Daoy (cell line): ENCODE data around the gene ADAMTS3. TPM values are rescaled to one million over a fixed set of nuclear protein-coding genes. Genes with fewer than 3 reads are reported as not detected.

Experiments used
- DNase-seq: peaks from one replicate; pipeline ENCODE4 v3.0.0-alpha.2; 2015; ENCODE audit warnings: low read depth
- total RNA-seq: library from RNA; depleted of rRNA; stranded (reverse); fragments of >200 nt; shearing (Covaris generic); gene quantifications from 2 replicates; pipeline ENCODE4 v1.2.3, GENCODE V29; 2014

ADAMTS3 gene
- total RNA-seq, 1 experiment from 2014 or later: 0.57 TPM

DNA sequence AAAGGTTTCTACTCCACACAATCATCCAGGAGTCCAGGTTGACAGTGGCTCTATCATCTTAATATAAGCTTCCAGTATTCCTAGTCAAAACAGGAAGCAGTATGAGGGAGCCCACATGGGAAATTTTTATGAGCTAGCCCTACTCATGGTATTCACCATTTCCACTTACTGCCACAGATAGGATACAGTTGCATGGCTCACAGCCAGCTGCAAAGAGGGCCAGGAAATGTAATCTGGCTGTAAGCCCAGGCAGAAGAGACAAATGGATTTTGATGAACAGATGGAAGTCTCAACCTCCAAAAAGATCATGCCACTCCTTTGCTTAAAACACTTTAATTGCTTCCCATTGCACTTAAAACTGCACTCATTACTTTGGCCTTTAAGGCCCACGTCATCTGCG, 150.6 kb downstream of the ADAMTS3 start:
- peak; percentile 69 for DNase-seq

DNA sequence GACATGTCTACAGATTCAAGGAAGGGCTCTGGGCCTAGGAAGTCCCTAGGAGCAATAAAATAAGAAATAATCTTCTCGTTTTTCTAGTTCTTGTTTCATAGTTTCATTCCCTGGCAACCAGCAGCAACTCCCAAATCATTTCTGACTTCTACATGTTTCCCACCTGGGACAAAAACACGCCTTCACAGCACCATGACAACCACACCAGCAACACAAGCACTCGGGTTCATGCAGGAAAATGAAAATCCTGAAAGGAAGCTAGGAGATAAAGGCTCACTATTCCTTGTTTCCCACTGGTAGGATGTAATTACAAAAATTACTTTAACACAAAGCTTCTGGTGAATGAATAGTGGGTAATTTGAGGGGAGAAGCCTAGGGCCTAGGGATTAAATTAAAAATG, 158.9 kb downstream of the ADAMTS3 start:
- no peak for DNase-seq

DNA sequence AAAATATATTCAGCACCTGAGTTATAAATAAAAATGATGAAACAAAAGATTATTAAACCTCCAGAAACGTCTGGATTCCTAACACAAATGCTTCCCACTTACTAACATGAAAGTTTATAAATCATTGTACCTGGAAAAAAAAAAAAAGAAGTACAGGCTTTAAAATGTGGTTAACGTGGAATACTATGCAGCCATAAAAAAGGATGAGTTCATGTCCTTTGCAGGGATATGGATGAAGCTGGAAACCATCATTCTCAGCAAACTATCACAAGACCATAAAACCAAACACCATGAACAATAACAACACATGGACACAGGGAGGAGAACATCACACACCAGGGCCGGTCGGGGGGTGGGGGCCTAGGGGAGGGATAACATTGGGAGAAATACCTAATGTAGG, 160.5 kb downstream of the ADAMTS3 start:
- DNase-seq: no peak

DNA sequence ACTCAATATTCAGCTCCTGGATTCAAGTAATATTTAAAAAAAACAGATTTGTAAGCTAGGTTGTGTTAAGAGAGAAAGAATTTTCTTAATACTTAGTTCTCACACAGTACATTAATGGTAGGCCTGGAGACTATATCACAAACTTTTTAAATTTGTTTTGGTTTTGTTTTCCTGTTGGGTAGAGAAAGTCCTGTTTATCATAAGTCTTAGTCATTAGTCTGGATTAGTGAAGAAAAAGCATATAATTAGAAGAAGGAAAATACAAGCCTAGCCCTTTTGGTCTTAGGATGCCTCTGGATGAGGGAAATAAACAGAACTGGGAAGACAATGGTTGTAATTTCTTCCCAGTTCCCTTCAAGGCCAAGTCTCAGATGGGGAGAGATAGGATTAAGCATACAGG, 163.6 kb downstream of the ADAMTS3 start:
- no peak for DNase-seq

DNA sequence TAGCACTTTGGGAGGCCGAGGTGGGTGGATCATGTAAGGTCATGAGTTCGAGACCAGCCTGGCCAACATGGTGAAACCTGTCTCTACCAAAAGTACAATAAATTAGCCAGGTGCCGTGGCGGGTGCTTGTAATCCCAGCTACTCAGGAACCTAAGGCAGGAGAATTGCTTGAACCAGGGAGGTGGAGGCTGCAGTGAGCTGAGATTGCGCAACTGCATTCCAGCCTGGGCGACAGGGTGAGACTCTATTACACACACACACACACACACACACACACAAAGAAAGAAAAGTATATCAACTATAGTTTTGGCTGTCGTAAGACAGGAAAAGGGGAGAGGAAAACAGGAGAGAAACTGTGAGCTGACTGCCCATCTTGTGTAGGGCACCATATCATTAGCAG, 171.7 kb downstream of the ADAMTS3 start:
- no peak for DNase-seq

DNA sequence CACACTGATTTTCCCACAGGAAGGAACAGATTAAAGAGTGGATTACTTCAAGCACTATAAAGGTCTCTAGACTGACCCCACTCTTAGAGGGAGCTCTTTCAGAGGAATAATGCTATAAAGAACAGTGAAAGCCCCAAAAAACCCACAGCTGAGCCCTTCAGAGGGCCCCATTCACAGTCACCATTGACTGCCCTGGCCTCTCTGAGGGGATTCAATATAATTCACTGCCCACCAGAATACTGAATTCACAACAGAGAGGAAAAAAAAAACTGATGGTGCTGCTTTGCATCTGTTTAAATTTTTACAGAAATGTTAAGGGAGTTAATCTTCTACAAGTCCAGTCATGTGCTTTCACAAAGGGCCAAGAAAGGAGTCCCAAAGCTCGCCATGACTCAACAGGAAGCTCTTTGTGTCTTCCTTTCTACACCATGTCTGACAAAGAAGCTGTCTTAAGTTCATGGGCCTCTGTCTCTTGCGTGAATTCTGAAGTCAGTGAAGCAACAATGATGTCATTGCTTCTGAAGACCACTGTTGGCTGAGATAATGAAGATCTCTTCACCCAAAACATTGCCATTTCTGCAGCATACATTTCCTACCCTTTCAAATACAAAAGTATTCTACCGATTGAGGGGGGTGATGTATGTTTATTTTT, 174.9 kb downstream of the ADAMTS3 start:
- no peak for DNase-seq

DNA sequence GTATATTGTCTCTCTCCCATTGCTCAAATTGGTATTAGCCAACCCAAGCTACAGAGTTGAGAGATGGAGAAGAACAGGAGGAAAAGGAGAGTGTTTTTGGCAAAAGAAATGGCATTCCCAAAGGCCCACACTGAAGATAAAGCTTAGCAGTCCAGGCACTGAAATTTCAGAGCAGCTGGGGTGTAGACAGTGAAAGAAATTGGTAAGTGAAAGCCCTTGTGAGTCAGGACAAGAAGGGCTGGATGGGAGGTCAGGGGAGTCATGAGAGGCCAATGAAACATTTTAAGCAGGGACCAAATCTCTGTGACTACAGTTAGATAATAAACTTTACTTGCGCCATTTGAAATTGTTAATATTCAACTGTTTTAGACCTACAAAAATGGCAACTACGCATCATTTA, 177.7 kb downstream of the ADAMTS3 start:
- no peak for DNase-seq

DNA sequence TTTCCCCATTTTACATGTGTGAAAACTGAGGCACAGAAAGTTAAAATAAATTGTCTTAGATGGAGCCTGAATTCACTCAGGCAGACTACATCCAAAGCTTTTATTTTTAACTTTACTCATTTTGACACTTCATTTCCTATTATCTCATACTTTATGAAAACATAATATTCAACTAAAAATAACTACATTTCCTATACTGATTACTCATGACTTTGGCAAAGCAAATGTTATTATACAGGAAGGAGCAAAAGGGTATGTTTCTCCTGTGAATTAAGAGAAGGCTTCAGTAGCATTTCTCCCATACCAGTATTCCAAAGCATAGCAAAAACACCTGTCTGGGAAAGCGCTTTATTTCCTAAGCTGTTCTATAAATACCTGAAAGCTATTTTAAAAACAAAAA, 178.6 kb downstream of the ADAMTS3 start:
- no peak for DNase-seq

DNA sequence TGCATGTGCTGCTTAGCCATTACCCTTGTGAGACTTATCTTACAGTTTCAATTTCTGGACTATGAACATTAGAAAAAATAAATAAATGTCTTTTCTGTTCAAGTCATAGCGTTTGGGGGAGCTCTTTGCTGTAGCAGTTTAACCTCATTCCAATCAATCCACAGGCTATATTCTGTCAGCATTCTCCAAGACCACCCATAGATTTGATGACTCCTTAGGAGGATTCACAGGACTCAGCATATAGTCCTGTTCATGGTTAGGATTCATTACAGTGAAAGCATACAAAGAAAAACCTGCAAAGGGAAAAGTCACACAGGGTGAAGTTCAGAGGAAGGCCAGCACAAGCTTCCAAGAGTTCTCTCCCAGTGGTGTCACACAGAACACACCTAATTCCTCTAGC, 180.5 kb downstream of the ADAMTS3 start:
- DNase-seq: no peak

DNA sequence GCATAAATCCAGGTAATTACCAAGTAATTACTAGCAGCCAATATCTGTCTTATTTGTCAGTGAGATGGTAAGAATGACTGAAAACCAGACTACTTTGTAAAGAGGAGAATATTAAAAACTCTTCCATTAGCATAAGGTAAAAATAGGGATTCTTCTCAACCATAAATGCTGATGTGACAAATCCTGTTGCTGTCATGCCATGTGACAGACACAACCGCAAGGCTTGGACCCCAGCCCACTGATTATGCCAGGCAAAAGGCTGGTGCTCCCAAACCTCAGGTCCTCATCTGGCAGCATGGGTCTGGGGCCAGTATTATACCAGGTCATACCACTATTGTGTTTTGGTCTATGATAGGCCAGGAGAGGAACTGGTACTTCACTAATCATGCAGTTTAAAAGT, 181.1 kb downstream of the ADAMTS3 start:
- DNase-seq: no peak

DNA sequence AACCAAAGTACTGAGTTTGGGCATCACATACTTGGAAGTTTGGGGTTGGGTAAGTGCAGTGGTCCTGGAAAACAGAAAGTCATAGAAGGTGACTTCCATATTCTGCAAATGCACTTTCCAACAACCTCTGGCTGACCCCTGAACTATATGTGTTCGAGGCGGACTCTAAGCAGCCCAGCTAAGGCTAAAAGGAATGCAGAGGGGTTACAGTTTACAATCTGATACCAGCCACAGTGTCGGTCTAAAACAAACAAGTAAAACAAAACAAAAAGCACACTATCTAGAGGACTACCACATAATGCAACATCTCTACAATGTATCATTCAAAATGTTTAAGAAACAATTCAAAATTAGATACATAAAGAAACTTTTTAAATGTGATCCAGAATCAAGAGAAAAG, 185.6 kb downstream of the ADAMTS3 start:
- peak; percentile 1 for DNase-seq

DNA sequence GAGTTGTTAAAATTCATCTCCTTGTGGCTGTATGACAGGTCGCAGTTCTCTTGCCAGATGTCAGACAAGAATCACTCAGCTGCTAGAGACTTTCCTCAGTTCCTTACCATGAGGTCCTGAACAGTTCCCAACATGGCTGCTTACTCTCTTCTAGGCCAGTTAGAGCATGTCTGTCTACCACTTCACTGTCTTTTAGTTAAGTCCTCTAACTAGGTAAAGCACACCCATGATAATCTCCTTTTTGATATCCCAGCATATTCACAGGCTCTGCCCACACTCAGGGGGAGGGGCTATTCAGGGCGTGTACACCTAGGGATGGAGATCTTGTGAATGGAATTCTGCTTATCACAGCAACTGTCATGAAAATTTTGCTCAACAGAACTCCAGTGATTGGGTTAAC, 190.1 kb downstream of the ADAMTS3 start:
- no peak for DNase-seq

DNA sequence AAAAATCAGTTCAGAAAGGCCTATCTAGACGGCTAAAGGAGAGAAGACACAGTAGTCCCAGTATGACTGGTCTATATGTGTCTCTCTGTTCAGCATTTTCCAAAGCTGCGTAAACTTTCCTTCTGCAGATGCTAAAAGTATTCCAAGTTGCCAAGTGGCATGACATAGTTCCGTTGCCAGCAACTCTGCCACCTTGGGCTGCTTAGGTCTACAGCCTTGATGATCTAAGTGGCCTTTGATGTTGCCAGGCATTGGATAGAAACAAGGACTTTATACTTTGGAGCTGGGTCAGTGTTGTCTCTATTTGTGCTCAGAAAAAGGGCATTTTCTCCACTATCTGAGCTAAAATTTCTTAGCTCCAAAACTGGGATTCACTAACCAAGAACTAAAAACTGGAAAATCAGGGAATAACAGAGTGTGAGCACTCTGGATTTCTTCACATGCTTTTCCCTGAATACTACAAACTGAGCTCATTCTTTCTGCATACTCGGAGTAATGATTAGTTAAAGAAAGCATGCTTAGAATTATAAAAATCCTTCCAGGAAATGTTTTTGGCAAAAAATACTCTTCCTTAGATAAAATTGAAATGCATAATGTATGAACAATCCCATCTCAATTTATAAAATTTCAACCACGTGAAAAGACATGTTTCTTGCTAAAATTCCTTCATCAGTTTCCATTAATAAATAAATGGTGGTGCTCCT, 191.4 kb downstream of the ADAMTS3 start:
- no peak for DNase-seq

DNA sequence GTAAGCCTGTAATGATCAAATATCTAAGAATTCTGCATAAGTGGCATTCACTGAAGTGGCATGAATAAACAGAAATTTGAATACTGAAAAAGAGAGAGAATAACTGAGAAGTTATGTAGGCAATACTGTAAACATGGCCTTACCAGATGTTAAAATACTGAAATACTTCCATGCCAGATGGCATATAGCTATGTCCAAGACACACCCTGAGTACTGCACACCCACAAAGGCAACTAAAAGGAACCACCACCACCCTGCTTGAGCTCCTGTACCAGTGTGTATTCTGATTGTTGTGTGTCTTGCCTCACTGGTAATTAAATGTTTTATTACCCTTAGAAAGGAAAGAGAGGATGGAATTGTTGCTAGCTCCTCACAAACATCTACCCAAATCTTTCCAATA, 192.1 kb downstream of the ADAMTS3 start:
- no peak for DNase-seq

DNA sequence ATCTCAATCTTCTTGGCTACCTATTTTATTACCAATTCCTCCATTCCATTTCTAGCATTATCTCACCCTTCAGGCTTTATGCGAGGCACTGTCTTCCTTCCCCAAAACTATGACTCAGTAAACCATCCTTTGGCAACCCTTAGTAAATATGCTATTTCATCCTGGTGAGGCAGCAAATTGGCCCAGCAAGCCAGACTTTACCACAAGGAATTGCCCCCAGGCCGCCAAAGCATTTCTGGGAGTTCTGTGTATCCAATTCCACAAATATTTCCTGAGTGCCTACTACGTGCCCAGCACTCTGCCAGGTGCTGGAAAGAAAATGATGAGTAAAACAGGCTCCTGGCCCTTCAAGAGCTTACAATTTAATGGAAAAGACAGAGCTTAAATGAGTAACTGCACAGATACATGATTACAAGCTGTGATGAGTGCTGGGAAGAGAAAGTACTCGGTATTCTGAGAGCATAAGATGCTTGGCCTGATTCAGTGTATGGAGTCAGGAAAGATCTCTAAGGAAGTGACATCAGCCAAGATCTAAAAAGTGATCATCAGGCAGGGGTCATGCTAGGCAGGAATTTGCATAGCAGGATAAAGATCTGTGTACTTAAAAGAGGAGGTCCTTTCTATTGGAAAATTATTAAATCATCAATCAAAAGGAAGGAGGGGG, 193.8 kb downstream of the ADAMTS3 start:
- DNase-seq: peak; percentile 41

DNA sequence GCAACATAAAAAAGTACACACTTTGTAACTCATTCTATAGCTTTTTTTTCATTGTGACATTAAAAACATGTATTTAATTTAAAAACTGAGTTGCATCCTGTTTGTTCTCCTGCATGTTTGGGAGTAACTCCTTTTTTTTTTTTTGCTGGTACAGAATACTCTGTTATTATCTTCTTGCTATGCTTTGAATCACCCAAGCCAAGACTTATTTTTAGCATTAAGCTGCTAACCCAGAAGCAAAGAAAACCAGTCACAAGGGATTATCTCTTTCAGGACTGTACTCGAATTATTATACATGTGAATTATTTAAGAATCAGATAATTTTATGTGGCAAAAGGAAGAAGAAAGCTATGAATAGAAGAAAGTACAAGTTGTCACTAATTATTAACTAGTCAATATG, 194.9 kb downstream of the ADAMTS3 start:
- no peak for DNase-seq

DNA sequence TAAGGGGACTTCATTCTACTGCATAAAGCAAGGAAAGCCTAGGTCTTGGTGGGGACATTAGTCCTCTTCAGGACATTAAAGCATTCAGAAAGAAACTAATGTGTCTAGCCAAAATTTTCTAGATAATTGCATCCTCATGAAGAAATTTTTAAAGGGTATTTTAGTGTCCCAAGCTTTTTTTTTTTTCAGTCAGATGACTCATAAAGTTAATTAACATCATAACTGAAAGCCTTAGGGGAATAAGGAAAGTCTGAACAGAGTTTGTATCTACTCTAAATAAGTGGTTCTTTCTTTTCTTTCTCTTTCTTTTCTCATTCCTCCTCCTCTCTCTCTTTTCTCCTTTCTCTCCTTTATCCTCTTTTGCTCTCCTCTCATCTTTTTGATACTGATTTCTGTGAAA, 202.4 kb downstream of the ADAMTS3 start:
- no peak for DNase-seq

DNA sequence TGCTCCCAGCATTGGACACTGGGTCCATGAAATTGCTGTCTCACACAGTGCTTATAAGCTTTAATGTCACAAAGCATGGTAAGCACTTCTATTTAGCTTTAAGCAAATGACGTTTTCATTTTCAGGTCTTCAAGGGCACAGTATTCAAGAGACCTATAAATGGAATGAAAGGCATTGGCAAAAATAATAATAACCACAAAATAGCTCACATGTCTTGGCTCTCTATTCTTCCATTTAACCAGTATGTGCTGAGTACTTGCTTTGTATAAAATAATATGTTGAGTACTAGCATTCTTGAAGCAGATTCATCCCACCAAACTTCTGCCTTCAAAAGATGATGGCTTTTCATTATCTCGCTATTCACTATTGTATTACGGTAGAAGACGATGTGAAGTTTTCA, 203.0 kb downstream of the ADAMTS3 start:
- no peak for DNase-seq

DNA sequence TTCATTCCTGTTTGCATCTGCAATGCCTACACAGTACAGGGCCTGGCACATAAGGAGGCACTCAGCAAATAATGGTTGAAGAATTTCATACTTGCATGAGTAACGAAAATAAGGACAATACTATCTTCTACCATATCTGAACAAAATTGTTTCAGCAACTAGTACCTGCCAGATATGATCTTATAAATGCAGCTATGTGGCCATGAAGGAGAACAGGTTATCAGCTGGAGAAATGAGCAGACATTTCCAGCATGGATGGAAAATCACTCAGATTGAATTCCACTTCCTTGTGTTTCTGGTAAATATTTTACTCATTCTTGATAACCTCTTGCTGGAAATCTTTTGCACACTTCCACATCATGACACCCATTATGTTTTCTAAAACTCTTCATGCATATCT, 204.0 kb downstream of the ADAMTS3 start:
- no peak for DNase-seq

DNA sequence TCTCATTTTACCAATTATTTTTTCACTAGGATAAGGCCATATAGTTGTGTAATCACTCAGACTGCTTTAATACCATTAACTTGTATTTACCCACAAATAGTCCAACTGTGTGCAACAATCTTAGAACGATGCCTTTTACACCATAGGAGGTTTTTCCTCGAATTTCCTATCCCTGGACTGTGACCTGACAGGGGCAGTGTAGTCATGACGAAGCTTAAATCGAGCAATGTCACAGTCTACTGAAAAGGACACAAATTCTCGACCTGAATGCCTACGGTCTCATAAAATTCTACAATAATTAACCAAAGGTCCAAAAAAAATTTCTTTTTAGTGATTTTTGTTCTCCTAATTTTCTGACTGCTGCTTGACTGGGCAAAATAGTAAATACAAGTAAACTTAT, 208.9 kb downstream of the ADAMTS3 start:
- DNase-seq: no peak

DNA sequence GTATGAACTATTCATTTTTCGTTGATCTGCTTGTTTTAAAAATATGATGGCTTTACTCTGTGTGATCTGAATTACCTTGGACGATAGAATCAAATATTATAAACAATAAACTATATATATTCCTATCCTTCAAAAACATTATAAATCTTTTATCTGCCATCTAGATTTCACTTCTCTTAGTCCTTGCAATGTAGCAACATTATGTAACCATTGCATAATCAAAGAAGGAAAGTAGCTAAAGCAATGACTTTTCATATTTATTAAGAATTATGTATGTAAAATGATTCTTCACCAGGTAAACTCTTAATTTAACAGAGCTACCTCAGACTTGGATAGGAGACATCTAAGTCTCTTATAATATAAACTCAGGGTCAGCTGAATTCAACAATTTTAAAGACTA, 210.5 kb downstream of the ADAMTS3 start:
- no peak for DNase-seq

DNA sequence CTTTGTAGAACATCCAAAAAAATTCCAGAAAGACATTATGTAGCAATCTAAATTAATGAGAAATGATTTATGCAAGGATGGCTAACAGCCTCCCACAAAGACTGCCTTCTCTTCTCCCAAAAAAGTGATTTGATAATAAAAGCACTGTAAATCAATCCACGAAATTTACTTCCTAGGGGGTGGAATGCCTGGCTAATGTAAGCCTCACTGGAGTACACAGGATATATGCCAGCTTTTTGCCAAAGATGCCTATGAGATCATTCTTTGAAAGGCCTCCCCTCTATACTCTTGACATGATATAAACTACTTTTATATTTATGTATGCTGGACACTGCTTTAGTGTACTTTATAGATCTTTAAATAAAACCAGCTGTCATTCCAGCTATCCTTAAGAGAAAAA, 211.1 kb downstream of the ADAMTS3 start:
- no peak for DNase-seq

DNA sequence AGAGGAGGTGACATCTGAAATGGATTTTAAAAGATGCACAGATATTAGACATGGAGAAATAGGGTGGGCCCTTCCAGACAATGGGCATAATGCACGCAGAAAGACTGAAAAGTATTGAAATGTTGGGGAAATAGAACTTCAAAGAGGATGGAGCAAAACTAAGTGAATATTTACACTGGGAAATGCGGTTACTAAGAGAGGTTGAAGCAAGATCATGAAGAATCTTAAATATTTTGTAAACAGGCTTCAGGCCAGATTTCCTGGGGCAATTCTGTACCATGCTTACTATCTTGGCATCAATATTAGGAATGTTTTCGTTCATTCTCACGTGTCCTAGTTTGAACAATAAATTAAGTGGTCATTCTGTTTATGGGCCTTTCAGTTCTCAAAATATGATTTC, 216.3 kb downstream of the ADAMTS3 start:
- DNase-seq: no peak
